RWPE1 (cell line): ENCODE measurements around the gene IPO11.
"Not testable (repeated sequence)": the region's sequence is repeated elsewhere in the genome, so short reads cannot be mapped to it uniquely, and the experiment has no call there.

ENCODE experiments used
- CTCF ChIA-PET: fragments of 350-600 bp; sonication (Branson Sonifier 250); formaldehyde crosslinking; extraction: SDS; loops from one replicate; lab custom pipeline; 2021; lab: Yijun Ruan, JAX
- POLR2A ChIA-PET: fragments of 400-600 bp; formaldehyde crosslinking; extraction: SDS; loops from one replicate; lab custom pipeline; 2020; ENCODE audit warnings: antibody characterized with exemption; ENCODE audit not compliant: low non-redundant PET; lab: Yijun Ruan, JAX
- DNase-seq: peaks from one replicate; pipeline ENCODE4 v3.0.0; 2012; ENCODE audit warnings: low spot score
- H3K27ac ChIP-seq: fragments of 450-650 bp; 2 replicates; pipeline ENCODE4 v1.5.1; 2017
- TF ChIP-seq, protein P1 (sequence below): fragments of 450-650 bp; conservative IDR thresholded peaks from 2 replicates; pipeline ENCODE4 v1.5.1; 2017; ENCODE audit warnings: low read depth, mild to moderate bottlenecking

The IPO11 gene

DNA sequence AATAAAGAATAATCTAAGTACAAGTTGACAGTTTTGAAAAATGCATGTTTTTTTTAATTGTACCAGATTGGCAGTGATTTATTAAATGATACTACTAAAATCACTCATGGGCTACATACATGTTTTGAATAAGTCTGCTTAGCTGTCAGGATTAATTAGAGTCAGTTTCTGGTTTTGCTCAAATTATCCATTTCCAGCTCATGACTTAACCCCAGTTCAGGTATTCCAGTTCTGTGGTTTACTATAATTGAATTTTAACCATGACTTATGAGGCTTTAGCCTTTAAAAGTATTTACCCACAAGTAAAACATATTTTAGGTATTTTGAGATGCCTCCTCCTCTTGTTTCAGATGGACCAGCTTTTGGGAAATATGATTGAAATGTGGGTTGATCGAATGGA, 148.2 kb downstream of the IPO11 start:
- TF ChIP-seq, protein P1, sequence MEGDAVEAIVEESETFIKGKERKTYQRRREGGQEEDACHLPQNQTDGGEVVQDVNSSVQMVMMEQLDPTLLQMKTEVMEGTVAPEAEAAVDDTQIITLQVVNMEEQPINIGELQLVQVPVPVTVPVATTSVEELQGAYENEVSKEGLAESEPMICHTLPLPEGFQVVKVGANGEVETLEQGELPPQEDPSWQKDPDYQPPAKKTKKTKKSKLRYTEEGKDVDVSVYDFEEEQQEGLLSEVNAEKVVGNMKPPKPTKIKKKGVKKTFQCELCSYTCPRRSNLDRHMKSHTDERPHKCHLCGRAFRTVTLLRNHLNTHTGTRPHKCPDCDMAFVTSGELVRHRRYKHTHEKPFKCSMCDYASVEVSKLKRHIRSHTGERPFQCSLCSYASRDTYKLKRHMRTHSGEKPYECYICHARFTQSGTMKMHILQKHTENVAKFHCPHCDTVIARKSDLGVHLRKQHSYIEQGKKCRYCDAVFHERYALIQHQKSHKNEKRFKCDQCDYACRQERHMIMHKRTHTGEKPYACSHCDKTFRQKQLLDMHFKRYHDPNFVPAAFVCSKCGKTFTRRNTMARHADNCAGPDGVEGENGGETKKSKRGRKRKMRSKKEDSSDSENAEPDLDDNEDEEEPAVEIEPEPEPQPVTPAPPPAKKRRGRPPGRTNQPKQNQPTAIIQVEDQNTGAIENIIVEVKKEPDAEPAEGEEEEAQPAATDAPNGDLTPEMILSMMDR = no peak
- no peak overlapping the region for H3K27ac ChIP-seq
- CTCF ChIA-PET = no interaction called here
- DNase-seq = no peak
- POLR2A ChIA-PET = no interaction called here

DNA sequence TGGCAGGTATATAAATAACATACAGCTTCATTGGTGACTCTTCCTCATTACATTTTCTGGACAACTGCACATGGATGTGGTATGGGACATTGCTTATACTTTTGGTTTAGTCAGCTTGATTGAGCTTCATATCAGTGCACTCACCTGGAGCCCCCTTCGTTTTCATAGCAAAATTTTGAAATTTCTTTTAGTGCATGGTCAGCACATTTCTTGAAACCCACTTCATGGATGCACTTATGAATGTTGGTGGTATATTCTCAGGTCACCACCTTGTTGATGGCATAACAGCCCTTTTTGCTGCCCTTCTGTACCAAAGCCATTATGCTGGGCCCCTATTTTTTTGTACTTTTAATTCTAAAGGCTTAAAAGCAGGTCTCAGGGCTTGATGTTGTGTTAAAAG, 149.3 kb downstream of the IPO11 start:
- no peak for DNase-seq
- ChIA-PET POLR2A (no interaction called here), CTCF (interaction anchor here (0.7 kb wide), 2 partner anchors 10 to 114 kb away, joined by 3 read pairs; no protein-coding TSS in a partner anchor)
- TF ChIP-seq, protein P1 = no peak
- no peak overlapping the region for H3K27ac ChIP-seq

DNA sequence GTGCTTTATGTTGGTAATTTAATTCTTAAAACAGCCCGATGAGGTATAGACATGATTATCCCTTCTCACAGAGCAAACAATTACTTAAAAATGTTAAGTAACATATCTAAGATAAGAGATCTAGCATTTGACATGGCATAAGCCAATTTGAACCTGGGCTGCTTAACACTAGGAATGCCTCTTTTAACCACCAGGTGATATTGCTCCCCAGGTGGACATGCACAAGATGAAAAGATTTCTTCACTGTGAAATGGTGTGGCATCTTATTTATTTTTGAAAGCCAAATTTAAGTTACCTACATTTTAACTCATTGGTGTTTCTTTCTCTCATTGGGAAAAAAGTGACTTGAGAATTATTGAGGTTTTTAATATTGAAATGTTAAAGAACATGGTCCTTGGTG, 150.3 kb downstream of the IPO11 start:
- CTCF ChIA-PET = interaction anchor here (0.6 to 0.7 kb wide), 2 partner anchors 11 to 25 kb away, joined by 3 read pairs; no protein-coding TSS in a partner anchor
- DNase-seq = no peak

DNA sequence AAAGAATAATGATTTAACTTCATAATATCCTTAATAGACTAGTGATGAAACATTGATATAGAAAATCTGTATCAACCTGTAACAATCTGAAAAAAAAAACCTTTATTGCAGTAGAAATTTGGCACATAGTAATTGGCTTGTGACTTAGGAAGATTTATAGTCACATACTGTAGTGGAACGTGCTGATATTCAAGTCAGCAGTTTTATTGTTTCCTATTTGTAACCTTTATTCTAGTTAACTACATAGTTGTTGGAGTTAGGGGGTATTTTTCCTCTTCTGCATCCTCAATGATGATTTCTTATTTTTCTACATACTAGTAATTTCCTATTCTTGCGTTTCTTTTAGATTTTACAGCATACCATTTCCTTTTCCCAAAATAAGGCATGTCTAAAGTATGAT, 151.5 kb downstream of the IPO11 start:
- CTCF ChIA-PET = no interaction called here
- DNase-seq = no peak
- no peak overlapping the region for H3K27ac ChIP-seq
- TF ChIP-seq, protein P1 = no peak
- POLR2A ChIA-PET = no interaction called here

More for the DNA sequence above, 150.3 kb downstream of the IPO11 start:
- TF ChIP-seq, protein P1 = no peak
- POLR2A ChIA-PET = no interaction called here
- H3K27ac ChIP-seq = no peak overlapping the region

DNA sequence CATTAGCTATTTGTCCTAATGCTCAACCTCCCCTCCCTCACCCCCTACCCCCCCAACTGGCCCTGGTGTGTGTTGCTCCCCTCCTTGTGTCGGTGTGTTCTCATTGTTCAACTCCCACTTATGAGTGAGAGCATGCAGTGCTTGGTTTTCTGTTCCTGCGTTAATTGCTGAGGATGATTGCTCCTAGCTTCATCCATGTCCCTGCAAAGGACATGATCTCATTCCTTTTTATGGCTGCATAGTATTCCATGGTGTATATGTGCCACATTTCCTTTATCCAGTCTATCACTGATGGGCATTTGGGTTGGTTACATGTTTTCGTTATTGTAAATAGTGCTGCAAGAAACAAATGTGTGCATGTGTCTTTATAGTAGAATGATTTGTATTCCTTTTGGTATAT, 153.2 kb downstream of the IPO11 start:
- CTCF ChIA-PET, POLR2A ChIA-PET, DNase-seq, H3K27ac ChIP-seq: not testable (repeated sequence)

DNA sequence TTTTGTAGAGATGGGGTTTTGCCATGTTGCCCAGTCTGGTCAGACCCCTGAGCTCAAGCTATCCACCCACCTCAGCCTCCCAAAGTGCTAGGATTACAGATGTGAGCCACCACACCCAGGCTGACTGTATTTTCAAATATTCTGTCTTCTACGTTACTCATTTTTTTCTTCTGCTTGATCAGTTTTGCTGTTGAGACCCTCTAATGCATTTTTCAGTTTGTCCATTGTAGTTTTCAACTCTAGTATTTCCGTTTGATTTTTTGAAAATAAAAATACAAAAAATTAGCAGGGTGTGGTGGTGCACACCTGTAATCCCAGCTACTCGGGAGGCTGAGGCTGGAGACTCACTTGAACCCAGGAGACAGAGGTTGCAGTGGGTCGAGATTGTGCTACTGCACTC, 155.6 kb downstream of the IPO11 start:
- ChIA-PET CTCF (interaction anchor here (0.6 to 1.0 kb wide), 3 partner anchors 13 to 211 kb away, joined by 3 to 5 read pairs (median 4); no protein-coding TSS in a partner anchor), POLR2A (no interaction called here)
- no peak overlapping the region for H3K27ac ChIP-seq
- TF ChIP-seq, protein P1 = no peak
- no peak for DNase-seq

DNA sequence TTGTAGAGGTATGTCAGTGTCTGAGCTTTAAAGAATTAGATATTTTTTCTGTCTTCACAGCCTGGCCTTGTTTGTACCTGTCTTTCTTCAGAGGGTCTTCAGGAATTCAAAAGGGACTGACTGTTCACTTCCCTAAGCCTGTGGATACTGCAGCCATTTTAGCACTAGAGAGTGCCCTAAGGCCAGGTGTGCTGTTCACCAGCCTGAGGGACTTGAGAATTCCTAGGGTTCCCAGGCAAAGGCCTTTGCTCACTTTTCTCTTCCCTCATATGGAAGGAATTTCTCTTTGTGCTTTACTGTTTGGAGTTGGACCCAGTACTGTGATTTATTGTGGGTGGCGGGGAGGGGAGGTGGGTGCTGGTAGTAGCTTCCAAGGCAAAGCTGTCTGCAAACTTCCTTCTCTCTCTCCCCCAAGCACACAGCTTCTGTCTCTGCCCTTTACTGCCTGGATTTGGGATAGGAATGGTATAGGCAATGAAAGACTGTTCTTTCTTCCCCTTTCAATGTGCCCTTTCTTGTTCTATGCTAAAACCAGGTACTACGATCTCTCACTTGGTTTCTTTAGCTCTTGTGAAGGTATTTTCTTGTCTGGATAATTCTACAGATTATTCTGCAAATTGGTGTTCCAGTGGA, 156.4 kb downstream of the IPO11 start:
- no peak for DNase-seq
- H3K27ac ChIP-seq = no peak overlapping the region
- ChIA-PET CTCF (interaction anchor here (0.6 to 1.0 kb wide), 4 partner anchors 12 to 210 kb away, joined by 3 to 5 read pairs (median 4); no protein-coding TSS in a partner anchor), POLR2A (no interaction called here)
- TF ChIP-seq, protein P1 = no peak
